Hematopoietic multipotent progenitor cell treated with erythropoietin and hydrocortisone succinate and interleukin-3 and kit ligand, for 8 days (in vitro differentiated cells): Measurements from ENCODE around the gene ZNF133.

Experiments used
- DNase-seq: peaks from one replicate; pipeline ENCODE4 v3.0.0-alpha.2; 2015

Gene ZNF133

GRCh38 chr20:18364768-18365167 lies 76.4 kb downstream of the ZNF133 start:
- no peak for DNase-seq
